NCI-H146 (cell line): Measurements from ENCODE around the gene CDKAL1.
A peak's percentile ranks its signal among the peaks of the same experiment; 100 is the strongest.

Experiments
- DNase-seq: peaks from one replicate; lab custom pipeline; 2025; lab: John Stamatoyannopoulos, UW

The CDKAL1 gene

GRCh38 chr6:20678831-20679352, 144.6 kb downstream of the CDKAL1 start:
- DNase-seq, result no peak

GRCh38 chr6:20680697-20681165, 146.5 kb downstream of the CDKAL1 start:
- DNase-seq, result no peak

DNA sequence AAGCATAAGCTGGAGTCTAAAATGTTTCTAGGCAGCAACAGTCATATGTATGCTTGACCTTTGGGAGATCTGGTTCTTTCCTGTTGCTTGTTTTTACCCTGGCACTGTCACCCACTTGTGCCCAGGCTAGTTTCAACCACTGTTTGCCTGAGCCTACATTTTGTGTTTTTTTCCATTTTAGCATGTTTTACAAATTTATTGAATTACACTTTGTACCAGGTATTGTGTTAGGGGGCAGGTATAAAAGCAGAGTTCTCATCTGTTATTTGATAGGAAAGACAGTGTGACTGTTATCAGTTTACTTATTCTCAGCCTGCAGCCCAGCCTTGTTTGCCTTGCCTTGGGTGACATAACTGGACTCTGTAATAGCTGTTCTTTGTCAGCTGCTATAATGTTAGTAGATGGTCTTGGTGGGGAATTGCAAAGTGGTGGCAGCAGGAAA, 147.0 kb downstream of the CDKAL1 start:
- DNase-seq, result peak; percentile 68

- DNase-seq, result no peak
These were observed 150.2 kb downstream of the CDKAL1 start for GRCh38 chr6:20684474-20684873.

GRCh38 chr6:20686142-20686541, 151.9 kb downstream of the CDKAL1 start:
- DNase-seq, result peak; percentile 86

GRCh38 chr6:20687494-20687893, 153.2 kb downstream of the CDKAL1 start:
- no peak for DNase-seq

- peak; percentile 36 for DNase-seq
These were observed 154.6 kb downstream of the CDKAL1 start for GRCh38 chr6:20688710-20689500.

- peak; percentile 75 for DNase-seq
These were observed 156.9 kb downstream of the CDKAL1 start for GRCh38 chr6:20691185-20691584.

GRCh38 chr6:20692023-20692422, 157.8 kb downstream of the CDKAL1 start:
- no peak for DNase-seq

DNA sequence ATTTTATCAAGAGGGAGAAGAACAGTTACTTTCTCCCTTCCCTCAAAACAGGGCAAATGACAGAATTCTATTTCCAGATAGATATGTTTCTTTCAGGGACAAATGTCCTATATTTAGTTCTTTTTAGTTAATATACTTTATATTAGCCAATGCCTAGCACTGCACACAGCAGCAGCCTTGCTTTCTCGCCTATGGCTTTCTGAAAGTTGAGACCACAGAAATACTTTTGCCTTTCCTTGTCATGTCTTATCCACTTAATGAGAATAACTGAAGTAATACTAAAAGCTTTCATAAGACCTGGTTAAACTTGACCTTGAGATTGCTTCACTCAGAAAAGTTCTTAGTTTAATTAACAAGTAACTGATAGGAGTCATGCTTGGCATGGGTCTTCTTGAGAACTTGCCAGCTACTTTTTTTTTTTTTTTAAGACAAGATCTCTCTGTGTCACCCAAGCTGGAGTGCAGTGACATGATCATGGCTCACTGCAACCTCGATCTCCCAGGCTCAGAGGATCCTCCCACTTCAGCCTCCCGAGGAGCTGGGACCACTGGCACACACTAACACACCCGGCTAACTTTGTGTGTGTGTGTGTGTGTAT, 159.3 kb downstream of the CDKAL1 start:
- no peak for DNase-seq

DNA sequence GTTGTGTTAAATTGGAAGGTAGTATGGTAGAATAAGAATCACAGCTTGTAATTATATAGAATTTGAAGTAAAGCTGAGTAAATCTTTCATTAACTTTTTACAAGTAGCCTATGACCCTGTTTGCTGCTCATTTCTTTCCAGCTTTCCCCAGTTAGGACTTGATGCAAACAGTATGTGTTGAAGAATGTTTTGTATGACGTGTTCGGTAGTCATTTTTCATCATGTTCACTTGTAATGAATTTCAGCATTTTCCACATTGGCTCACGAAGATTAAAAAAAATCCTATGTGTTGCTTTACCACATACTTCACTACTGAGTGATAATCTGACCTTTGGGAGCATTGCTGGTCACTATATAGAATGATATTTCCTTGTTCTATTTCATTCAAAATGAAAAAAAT, 162.4 kb downstream of the CDKAL1 start:
- no peak for DNase-seq

GRCh38 chr6:20698675-20699074, 164.4 kb downstream of the CDKAL1 start:
- DNase-seq, result no peak

DNA sequence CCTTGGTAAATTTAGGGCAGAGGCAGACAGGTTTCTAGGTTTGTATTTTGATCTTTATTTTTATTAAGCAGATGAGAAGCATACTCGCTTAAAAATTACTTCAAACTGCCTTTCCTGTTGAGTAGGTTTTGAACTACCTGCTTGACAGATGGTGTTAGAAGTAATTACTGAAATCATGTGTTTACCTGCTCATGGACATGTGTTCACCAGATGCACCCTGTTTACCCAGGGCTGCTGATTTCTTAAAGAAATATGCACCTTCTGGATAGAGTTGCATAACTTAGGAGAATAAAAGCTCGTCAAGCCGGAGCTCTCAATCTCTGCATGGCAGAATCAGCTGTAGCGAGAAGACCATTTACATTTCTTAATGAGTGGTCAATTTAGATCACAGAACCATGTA, 165.1 kb downstream of the CDKAL1 start:
- peak; percentile 86 for DNase-seq

DNA sequence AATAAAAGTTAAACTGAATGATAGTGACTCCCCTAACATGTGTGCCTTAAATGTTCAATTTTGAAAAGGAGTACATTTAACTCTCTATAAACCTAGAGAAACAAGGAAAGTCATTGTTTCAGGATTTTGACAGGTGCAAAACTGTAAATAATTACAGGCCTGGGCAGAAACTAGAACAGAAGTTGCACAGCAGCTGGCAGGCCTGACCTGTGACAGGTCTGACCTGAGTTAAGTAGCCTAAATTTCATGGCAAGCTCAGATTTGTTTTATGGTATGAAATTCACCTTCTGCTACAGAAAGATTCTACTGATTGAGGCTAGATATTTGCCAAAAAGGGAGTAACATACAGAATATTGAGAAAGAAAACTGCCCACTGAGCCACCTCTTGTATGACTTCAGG, 166.1 kb downstream of the CDKAL1 start:
- DNase-seq, result peak; percentile 73

GRCh38 chr6:20702366-20702765, 168.1 kb downstream of the CDKAL1 start:
- DNase-seq, result no peak

- DNase-seq, result no peak
These were observed 168.8 kb downstream of the CDKAL1 start for GRCh38 chr6:20703049-20703448.

DNA sequence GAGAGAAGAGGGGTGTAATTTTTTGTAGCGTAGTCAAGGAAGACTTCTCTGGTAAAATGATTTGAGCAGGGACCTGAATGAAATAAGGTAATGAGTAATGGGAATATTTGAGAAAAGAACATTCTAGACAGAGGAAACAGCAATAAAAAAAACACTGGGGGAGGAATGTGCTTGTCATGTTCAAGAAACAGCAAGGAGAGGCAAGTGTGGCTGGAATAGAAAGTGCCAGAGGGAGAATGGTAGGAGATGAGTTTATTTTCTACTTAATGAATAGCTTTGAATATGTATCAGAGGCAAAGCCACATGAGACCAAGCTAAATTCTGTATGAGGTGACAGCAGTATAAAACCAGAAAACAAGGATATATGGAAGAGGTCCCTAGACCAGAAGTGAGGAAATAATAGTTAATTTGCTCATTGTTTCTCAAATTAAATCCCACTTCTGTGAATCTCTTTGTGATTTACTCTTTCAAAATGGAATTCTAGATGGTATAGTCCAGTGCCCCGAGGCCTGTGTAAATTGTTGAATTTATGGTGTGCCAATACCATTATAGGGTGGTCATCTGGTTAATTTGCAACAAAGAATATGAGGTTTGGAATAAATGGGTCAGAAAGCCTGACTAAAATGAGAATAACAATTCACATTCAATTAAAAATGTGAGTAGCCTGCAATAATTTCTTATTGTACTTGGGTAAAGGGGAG, 170.2 kb downstream of the CDKAL1 start:
- DNase-seq, result peak; percentile 38

DNA sequence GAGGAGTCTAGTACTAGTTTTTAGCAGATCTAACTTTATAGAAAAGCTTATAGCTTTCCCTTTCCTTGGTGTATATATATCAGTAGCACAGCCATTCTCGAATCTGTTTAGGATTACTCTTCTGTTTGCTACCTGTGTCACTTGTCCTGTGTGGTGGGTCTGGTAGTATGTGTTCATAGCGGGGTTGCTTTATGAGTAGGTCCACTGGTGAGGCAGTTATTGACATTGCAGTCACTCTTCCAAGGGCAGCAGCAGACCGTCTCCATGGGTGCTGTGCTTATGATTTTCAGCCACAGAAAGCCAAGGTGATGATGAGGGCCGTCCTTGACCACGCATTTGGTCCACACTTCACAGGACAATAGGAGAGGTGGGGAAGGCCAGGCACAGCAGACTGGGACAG, 171.5 kb downstream of the CDKAL1 start:
- peak; percentile 86 for DNase-seq

- DNase-seq, result no peak
These were observed 172.1 kb downstream of the CDKAL1 start for GRCh38 chr6:20706238-20706938.

DNA sequence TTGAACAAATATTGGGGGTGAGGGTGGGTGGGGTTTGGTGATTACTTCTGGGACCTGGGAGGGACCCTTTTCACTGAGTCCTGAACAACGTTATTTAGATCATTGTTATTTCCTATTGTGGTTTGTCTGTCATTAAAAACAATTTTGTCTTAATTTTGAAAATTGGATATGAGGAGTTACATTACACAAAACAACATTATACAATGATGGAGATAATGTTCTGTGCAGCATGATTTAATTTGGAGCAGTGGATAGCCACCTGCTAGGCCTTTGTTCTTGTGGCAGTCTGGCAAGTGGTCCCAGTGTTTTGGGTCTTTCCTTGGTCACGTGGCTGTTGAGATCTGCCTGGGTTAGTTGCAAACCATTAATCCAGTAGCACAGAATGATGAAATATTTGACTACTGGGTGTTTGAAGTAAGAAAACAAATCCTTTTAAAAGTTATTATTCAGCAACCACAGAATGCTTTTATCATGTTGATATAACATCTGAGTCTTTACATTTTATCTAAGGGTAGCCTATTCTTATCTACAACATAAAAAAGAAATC, 172.8 kb downstream of the CDKAL1 start:
- DNase-seq, result peak; percentile 95

- DNase-seq, result no peak
These were observed 173.6 kb downstream of the CDKAL1 start for GRCh38 chr6:20707870-20708269.
